Neural cell (in vitro differentiated cells): ENCODE data around the gene SAE1. TPM values are rescaled to one million over a fixed set of nuclear protein-coding genes. Genes with fewer than 3 reads are reported as not detected.

ENCODE experiments used
- H2AFZ ChIP-seq: fragments of 200-600, 300-800 bp; sonication (generic), shearing (Covaris generic); 2 replicates; pipeline ENCODE4 v1.6.0; 2014; ENCODE audit warnings: low read depth, mild to moderate bottlenecking, antibody characterized with exemption, low read length, moderate library complexity
- H3F3A ChIP-seq: fragments of 200-600 bp; shearing (Covaris generic); 2 replicates; pipeline ENCODE4 v1.6.1; 2016; ENCODE audit warnings: mild to moderate bottlenecking, moderate library complexity, mixed read lengths, antibody characterized with exemption, low read length; ENCODE audit not compliant: insufficient read depth, poor library complexity, severe bottlenecking
- H3K27ac ChIP-seq: fragments of 200-600, 300-800 bp; sonication (generic), shearing (Covaris generic); 2 replicates; pipeline ENCODE4 v1.5.1; 2014; ENCODE audit warnings: mild to moderate bottlenecking, low read length, moderate library complexity
- H3K27me3 ChIP-seq: fragments of 300-800, 200-600 bp; sonication (generic), shearing (Covaris generic); 2 replicates; pipeline ENCODE4 v1.6.0; 2014; ENCODE audit warnings: mild to moderate bottlenecking, low read depth, low read length, moderate library complexity; ENCODE audit not compliant: insufficient read depth
- H3K36me3 ChIP-seq: fragments of 300-800, 200-600 bp; sonication (generic), shearing (Covaris generic); 2 replicates; pipeline ENCODE4 v1.5.1; 2014; ENCODE audit warnings: mild to moderate bottlenecking, antibody characterized with exemption, low read length, moderate library complexity; ENCODE audit not compliant: insufficient read depth
- H3K4me2 ChIP-seq: fragments of 300-800, 200-600 bp; sonication (generic), shearing (Covaris generic); 2 replicates; pipeline ENCODE4 v1.6.0; 2014; ENCODE audit warnings: mild to moderate bottlenecking, low read length
- H3K4me3 ChIP-seq: fragments of 300-800, 200-600 bp; sonication (generic), shearing (Covaris generic); 2 replicates; pipeline ENCODE4 v1.5.1; 2014; ENCODE audit warnings: mild to moderate bottlenecking, low read length, moderate library complexity
- H3K79me2 ChIP-seq: fragments of 200-600 bp; shearing (Covaris generic); replicated peaks from 2 replicates; pipeline ENCODE4 v1.6.0; 2014; ENCODE audit warnings: mild to moderate bottlenecking, low read length, moderate library complexity; ENCODE audit not compliant: insufficient read depth
- H3K9ac ChIP-seq: fragments of 300-800, 200-600 bp; sonication (generic), shearing (Covaris generic); 2 replicates; pipeline ENCODE4 v1.6.1; 2016; ENCODE audit warnings: mild to moderate bottlenecking, low read length, mixed read lengths
- H3K9me2 ChIP-seq: fragments of 200-600 bp; shearing (Covaris generic); 2 replicates; pipeline ENCODE4 v1.6.1; 2016; ENCODE audit warnings: mild to moderate bottlenecking, low read length, mixed read lengths; ENCODE audit not compliant: insufficient read depth
- H3K9me3 ChIP-seq: fragments of 200-600, 300-800 bp; sonication (generic), shearing (Covaris generic); 2 replicates; pipeline ENCODE4 v1.6.1; 2016; ENCODE audit warnings: mild to moderate bottlenecking, mixed run types, low read length, moderate library complexity, mixed read lengths
- H4K20me1 ChIP-seq: fragments of 200-600 bp; shearing (Covaris generic); 2 replicates; pipeline ENCODE4 v1.6.1; 2016; ENCODE audit warnings: mild to moderate bottlenecking, mixed run types; ENCODE audit not compliant: insufficient read depth
- EP300 ChIP-seq: fragments of 450-650 bp; conservative IDR thresholded peaks from 2 replicates; pipeline ENCODE4 v1.6.1; 2014; ENCODE audit warnings: antibody characterized with exemption, mild to moderate bottlenecking, moderate library complexity; ENCODE audit not compliant: poor library complexity, severe bottlenecking
- EZH2 ChIP-seq: fragments of 200-600, 300-800 bp; shearing (Covaris generic), sonication (generic); IDR thresholded peaks from 2 replicates; pipeline ENCODE4 v1.6.1; 2014; ENCODE audit warnings: antibody characterized with exemption, low read length, borderline replicate concordance, mild to moderate bottlenecking; ENCODE audit not compliant: insufficient read depth, poor library complexity, severe bottlenecking
- MXI1 ChIP-seq: fragments of 450-650 bp; conservative IDR thresholded peaks from 2 replicates; pipeline ENCODE4 v1.6.1; 2014; ENCODE audit warnings: antibody characterized with exemption, mild to moderate bottlenecking; ENCODE audit not compliant: poor library complexity, severe bottlenecking
- POLR2AphosphoS5 ChIP-seq: IDR thresholded peaks from 2 replicates; pipeline ENCODE4 v1.6.1; 2012
- RAD21 ChIP-seq: fragments of 450-650 bp; conservative IDR thresholded peaks from 2 replicates; pipeline ENCODE4 v1.6.1; 2014; ENCODE audit warnings: antibody characterized with exemption, mild to moderate bottlenecking, moderate library complexity
- SMC3 ChIP-seq: fragments of 450-650 bp; conservative IDR thresholded peaks from 2 replicates; pipeline ENCODE4 v1.6.1; 2014; ENCODE audit warnings: antibody characterized with exemption, mild to moderate bottlenecking, moderate library complexity; ENCODE audit not compliant: poor library complexity
- TAF1 ChIP-seq: IDR thresholded peaks from 2 replicates; pipeline ENCODE4 v1.6.1; 2012; ENCODE audit warnings: low read depth
- polyA minus RNA-seq: library from RNA; depleted of rRNA, polyadenylated mRNA; stranded (reverse); fragments of >200 nt; gene quantifications from 2 replicates; pipeline ENCODE4 v1.2.3, GENCODE V29; 2014
- polyA plus RNA-seq: library from polyadenylated mRNA; depleted of rRNA; stranded (reverse); fragments of >200 nt; gene quantifications from 2 replicates; pipeline ENCODE4 v1.2.3, GENCODE V29; 2014
- TF ChIP-seq, protein P1 (sequence below): IDR thresholded peaks from 2 replicates; pipeline ENCODE4 v1.6.1; 2012; ENCODE audit warnings: borderline replicate concordance
- TF ChIP-seq, protein P2 (sequence below): fragments of 450-650 bp; IDR thresholded peaks from 2 replicates; pipeline ENCODE4 v1.5.1; 2014; ENCODE audit warnings: antibody characterized with exemption, mild to moderate bottlenecking, moderate library complexity; ENCODE audit not compliant: poor library complexity, severe bottlenecking

Gene SAE1
- 177 and 178 TPM in 2 replicates for polyA plus RNA-seq
- 115 and 127 TPM in 2 replicates for polyA minus RNA-seq

DNA sequence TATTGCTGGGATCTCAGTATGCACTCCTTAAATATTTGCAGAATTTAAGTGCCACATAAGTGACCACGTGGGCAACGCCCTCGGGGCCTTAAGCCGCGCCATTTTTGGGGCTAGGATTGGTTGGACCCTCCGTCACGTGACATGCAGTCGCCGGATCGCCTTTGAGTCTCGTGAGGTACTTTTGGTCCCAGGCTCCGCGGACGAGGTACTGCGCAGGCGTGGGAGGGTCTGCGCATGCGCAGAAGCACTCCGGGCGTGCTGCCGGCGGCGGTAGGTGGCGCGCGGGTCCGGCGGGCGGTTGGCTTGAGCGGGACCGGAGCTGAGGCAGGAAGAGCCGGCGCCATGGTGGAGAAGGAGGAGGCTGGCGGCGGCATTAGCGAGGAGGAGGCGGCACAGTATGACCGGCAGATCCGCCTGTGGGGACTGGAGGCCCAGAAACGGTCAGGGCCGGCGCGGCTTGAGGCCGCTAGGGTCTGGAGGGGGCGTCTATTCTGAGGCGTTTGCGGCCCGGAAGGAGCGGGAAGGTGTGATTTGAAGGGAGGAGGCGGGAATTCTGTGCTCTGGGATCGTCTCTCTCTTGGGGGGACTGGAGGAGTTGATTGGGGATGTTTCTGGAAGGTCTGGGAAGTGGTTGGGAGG is at the start of gene SAE1:
TSS of gene SAE1 (plus strand) at position 247 of the 639 bp plus-strand sequence. CDS start at position 343, 96 bp downstream.
- no peaks in the 10 kb centered on the region for H3K9me3 ChIP-seq
- peak within 1 kb of the TSS; percentile 89 for H2AFZ ChIP-seq
- H3K79me2 ChIP-seq, result peaks cover 35% of the 10 kb centered on the region
- H4K20me1 ChIP-seq, result no peaks in the 10 kb centered on the region
- H3K27me3 ChIP-seq, result no peaks in the 10 kb centered on the region
- no peaks in the 10 kb centered on the region for H3K9me2 ChIP-seq
- TF ChIP-seq POLR2AphosphoS5 (peak; percentile 94), EP300 (no peak), SMC3 (peak; percentile 61), MXI1 (no peak), TAF1 (peak; percentile 88), RAD21 (peak; percentile 65)
- TF ChIP-seq, protein P1, sequence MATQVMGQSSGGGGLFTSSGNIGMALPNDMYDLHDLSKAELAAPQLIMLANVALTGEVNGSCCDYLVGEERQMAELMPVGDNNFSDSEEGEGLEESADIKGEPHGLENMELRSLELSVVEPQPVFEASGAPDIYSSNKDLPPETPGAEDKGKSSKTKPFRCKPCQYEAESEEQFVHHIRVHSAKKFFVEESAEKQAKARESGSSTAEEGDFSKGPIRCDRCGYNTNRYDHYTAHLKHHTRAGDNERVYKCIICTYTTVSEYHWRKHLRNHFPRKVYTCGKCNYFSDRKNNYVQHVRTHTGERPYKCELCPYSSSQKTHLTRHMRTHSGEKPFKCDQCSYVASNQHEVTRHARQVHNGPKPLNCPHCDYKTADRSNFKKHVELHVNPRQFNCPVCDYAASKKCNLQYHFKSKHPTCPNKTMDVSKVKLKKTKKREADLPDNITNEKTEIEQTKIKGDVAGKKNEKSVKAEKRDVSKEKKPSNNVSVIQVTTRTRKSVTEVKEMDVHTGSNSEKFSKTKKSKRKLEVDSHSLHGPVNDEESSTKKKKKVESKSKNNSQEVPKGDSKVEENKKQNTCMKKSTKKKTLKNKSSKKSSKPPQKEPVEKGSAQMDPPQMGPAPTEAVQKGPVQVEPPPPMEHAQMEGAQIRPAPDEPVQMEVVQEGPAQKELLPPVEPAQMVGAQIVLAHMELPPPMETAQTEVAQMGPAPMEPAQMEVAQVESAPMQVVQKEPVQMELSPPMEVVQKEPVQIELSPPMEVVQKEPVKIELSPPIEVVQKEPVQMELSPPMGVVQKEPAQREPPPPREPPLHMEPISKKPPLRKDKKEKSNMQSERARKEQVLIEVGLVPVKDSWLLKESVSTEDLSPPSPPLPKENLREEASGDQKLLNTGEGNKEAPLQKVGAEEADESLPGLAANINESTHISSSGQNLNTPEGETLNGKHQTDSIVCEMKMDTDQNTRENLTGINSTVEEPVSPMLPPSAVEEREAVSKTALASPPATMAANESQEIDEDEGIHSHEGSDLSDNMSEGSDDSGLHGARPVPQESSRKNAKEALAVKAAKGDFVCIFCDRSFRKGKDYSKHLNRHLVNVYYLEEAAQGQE, result peak; percentile 87
- TF ChIP-seq, protein P2, sequence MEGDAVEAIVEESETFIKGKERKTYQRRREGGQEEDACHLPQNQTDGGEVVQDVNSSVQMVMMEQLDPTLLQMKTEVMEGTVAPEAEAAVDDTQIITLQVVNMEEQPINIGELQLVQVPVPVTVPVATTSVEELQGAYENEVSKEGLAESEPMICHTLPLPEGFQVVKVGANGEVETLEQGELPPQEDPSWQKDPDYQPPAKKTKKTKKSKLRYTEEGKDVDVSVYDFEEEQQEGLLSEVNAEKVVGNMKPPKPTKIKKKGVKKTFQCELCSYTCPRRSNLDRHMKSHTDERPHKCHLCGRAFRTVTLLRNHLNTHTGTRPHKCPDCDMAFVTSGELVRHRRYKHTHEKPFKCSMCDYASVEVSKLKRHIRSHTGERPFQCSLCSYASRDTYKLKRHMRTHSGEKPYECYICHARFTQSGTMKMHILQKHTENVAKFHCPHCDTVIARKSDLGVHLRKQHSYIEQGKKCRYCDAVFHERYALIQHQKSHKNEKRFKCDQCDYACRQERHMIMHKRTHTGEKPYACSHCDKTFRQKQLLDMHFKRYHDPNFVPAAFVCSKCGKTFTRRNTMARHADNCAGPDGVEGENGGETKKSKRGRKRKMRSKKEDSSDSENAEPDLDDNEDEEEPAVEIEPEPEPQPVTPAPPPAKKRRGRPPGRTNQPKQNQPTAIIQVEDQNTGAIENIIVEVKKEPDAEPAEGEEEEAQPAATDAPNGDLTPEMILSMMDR, result peak; percentile 94
- H3F3A ChIP-seq, result no peaks in the 10 kb centered on the region
- no peaks in the 10 kb centered on the region for H3K36me3 ChIP-seq
- H3K9ac ChIP-seq, result peak within 1 kb of the TSS; percentile 91
- peak within 1 kb of the TSS; percentile 53 for H3K4me2 ChIP-seq
- H3K4me3 ChIP-seq, result peak within 1 kb of the TSS; percentile 74
- peak within 1 kb of the TSS; percentile 87 for H3K27ac ChIP-seq

DNA sequence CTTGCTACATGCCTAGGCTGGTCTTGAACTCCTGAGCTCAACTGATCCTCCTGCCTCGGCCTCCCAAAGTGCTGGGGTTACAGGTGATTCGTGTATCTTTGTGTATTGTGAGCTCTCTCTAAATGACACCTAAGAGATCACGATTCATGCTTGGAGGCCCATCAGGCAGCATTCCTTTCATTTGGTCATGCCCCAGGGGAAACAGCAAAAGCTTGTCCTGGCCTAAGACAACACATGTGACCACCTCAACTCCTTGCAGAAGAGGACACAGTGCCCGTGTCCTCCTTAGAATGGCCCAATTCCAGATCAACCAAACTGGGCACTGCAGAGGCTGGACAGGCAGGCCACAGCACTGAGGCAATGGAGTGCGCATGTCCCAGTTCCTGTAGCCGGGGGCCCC is 49.5 kb upstream of the SAE1 start:
- Histone ChIP-seq H3K9me3 (no peaks in the 10 kb centered on the region), H4K20me1 (no peaks in the 10 kb centered on the region), H3K9me2 (no peaks in the 10 kb centered on the region), H2AFZ (no peak overlapping the region), H3K4me3 (no peak overlapping the region), H3K36me3 (no peaks in the 10 kb centered on the region), H3F3A (no peaks in the 10 kb centered on the region), H3K27ac (no peak overlapping the region), H3K27me3 (no peaks in the 10 kb centered on the region), H3K4me2 (no peak overlapping the region), H3K9ac (no peak overlapping the region), H3K79me2 (no peaks in the 10 kb centered on the region)
- TF ChIP-seq EP300 (no peak), RAD21 (no peak), EZH2 (no peak), MXI1 (no peak), TAF1 (no peak), SMC3 (no peak), POLR2AphosphoS5 (no peak)
- TF ChIP-seq, protein P1, result no peak
- TF ChIP-seq, protein P2, result no peak
